ENCODE measurements around the gene FSTL1.

Gene FSTL1

DNA sequence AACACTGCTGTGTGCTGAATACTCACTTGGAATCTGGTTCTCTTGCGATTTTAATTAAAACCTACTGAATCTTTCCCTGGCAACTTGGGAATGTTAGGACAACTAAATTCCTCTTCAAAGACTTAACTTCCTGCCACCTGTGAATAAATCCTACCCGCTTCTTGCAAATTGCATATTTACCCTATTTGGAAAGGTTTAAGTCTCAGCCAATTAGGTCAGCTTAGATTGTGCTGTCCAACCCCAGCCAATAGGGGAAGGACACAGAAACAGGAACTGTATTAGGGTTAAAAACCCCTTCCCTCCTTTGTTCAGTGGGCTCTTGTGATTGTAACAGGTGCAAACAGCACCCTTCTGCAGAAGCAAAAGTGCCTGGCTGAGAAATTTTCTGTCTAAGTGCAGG lies 38.6 kb upstream of the FSTL1 start:
- TF ChIP-seq ZFX (IDR thresholded peaks at IDR 0.05; ENCODE audit: borderline replicate concordance), result no peak
- TF ChIP-seq CTCF (IDR thresholded peaks at IDR 0.05), result no peak
- H3K27ac ChIP-seq, result no peak overlapping the region

GRCh38 chr3:120488296-120488695 lies 37.5 kb upstream of the FSTL1 start:
- TF ChIP-seq ZFX (IDR thresholded peaks at IDR 0.05; ENCODE audit: borderline replicate concordance) (no peak), CTCF (IDR thresholded peaks at IDR 0.05) (no peak)
- no peak overlapping the region for H3K27ac ChIP-seq

DNA sequence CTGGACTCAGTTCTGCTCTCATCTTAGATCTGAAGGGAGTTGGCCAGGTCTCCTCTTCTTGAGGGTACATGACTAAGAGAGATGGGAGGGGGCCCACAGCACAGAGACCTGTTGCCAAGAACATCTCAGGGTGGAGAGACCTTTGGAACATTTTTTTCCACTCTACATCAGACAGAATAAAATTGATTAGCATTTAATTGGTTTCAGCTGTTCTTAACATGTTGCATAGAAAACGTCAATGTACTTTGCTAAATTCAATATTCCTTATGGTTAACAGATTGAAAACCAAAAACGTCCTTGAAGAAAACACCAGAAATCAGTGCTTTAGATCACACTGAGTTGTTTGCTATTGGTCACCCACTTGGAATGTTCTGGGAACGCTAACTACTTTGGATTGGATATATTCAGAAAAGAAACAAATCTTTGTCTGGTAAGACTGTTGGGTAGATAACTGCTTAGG lies 36.4 kb upstream of the FSTL1 start:
- no peak for TF ChIP-seq CTCF (IDR thresholded peaks at IDR 0.05)
- TF ChIP-seq ZFX (IDR thresholded peaks at IDR 0.05; ENCODE audit: borderline replicate concordance), result no peak
- H3K27ac ChIP-seq, result no peak overlapping the region

DNA sequence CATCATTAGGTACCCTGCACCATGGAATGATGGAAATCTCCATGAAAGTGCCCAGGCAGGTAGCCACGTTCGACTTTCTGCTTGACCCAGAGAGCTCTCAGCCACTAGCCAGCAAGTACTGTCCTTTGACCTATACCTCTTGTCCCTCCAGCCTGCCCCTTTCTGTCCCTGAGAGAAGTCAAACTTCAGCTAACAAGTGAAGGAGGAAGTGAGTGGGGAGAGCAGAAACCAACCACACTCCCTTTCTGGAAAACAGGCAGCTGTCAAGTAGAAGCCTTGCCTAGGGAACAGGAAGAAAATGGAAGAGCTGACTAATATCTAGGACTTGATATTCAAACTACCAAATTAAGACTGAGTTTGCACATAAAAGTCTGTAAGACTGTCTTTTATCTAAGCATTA lies 30.3 kb upstream of the FSTL1 start:
- no peak for TF ChIP-seq CTCF (IDR thresholded peaks at IDR 0.05)
- TF ChIP-seq ZFX (IDR thresholded peaks at IDR 0.05; ENCODE audit: borderline replicate concordance), result no peak
- no peak overlapping the region for H3K27ac ChIP-seq

GRCh38 chr3:120477781-120478180 lies 27.0 kb upstream of the FSTL1 start:
- no peak overlapping the region for H3K27ac ChIP-seq
- no peak for TF ChIP-seq CTCF (IDR thresholded peaks at IDR 0.05)
- TF ChIP-seq ZFX (IDR thresholded peaks at IDR 0.05; ENCODE audit: borderline replicate concordance), result no peak

DNA sequence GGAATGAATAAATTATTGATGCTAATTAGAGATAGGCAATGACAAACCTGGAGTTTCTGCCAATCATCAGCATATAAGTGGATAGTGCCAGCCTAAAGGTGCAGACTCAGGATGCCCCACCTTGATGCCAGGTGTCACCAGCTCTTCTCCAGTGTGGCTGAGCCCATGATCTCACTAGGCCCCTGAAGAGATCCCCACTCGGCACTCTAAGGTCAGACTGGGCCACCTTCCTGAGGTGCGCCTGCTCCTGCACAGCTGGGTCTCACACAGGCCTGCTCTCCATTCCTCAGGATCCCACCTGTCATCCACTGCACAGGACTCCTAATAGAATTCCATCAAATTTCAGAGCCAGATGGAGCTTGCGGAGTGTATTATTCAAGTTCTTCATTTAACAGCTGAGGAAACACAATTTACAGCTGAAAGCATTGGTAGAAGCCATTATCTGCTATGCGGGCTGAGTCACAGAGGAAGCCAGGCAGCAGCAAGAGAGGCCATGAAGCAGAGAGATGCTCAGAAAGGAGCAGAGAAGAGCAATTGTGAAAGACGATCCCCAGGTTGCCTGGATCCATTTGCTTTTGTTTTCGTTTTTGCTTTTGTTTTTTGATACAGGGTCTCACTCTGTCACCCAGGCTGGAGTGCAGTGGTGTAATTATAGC lies 25.1 kb upstream of the FSTL1 start:
- H3K27ac ChIP-seq, result no peak overlapping the region
- TF ChIP-seq CTCF (IDR thresholded peaks at IDR 0.05), result no peak

GRCh38 chr3:120473896-120474675 lies 23.3 kb upstream of the FSTL1 start:
- no peak overlapping the region for H3K27ac ChIP-seq
- no peak for TF ChIP-seq ZFX (IDR thresholded peaks at IDR 0.05; ENCODE audit: borderline replicate concordance)
- no peak for TF ChIP-seq CTCF (IDR thresholded peaks at IDR 0.05)

Measured in 22Rv1 (cell line).